Fibroblast of the aortic adventitia (primary cell): ENCODE results near the gene CDH23. TPM values are rescaled to one million over a fixed set of nuclear protein-coding genes. Genes with fewer than 3 reads are reported as not detected.

ENCODE experiments used
- DNase-seq: peaks from one replicate; pipeline ENCODE4 v3.0.0-alpha.2; 2010; ENCODE audit warnings: low read depth
- H3K4me3 ChIP-seq: 2 replicates; pipeline ENCODE4 v1.5.1; 2011; ENCODE audit warnings: low read depth, mild to moderate bottlenecking, control low read depth, low read length, moderate library complexity
- CTCF ChIP-seq: IDR thresholded peaks from 2 replicates; pipeline ENCODE4 v1.5.1; 2011; ENCODE audit warnings: mild to moderate bottlenecking, low read length, control low read depth, inconsistent platforms; ENCODE audit not compliant: insufficient read depth
- total RNA-seq: library from RNA; depleted of rRNA; stranded (reverse); fragments of >200 nt; gene quantifications from 2 replicates; pipeline ENCODE4 v1.2.3, GENCODE V29; 2012; ENCODE audit warnings: low replicate concordance

Gene CDH23
- total RNA-seq, 1 donor: 0.27 TPM

GRCh38 chr10:71585564-71586290, 189.0 kb downstream of the CDH23 start:
- no peak overlapping the region for H3K4me3 ChIP-seq
- no peak for DNase-seq
- TF ChIP-seq CTCF: no peak

GRCh38 chr10:71587941-71588573, 191.3 kb downstream of the CDH23 start:
- DNase-seq: no peak
- H3K4me3 ChIP-seq: no peak overlapping the region
- no peak for TF ChIP-seq CTCF

GRCh38 chr10:71588685-71589084, 192.0 kb downstream of the CDH23 start:
- H3K4me3 ChIP-seq: no peak overlapping the region
- TF ChIP-seq CTCF: no peak
- DNase-seq: no peak

GRCh38 chr10:71589617-71590551, 193.2 kb downstream of the CDH23 start:
- no peak overlapping the region for H3K4me3 ChIP-seq
- no peak for TF ChIP-seq CTCF
- DNase-seq: no peak

- no peak overlapping the region for H3K4me3 ChIP-seq
- DNase-seq: no peak
- TF ChIP-seq CTCF: no peak
Observed at GRCh38 chr10:71590781-71591350, 194.1 kb downstream of the CDH23 start.

- H3K4me3 ChIP-seq: no peak overlapping the region
- no peak for TF ChIP-seq CTCF
- no peak for DNase-seq
Observed at GRCh38 chr10:71594934-71595571, 198.3 kb downstream of the CDH23 start.
